Coronary artery (tissue), 2 donors: ENCODE results near the gene NACA.
"Not testable (repeated sequence)": the region's sequence is repeated elsewhere in the genome, so short reads cannot be mapped to it uniquely, and the experiment has no call there.

Experiments used
- DNase-seq: peaks from one replicate; pipeline ENCODE4 v3.0.0-alpha.2; 2017; ENCODE audit warnings: low spot score
- H3K27ac ChIP-seq, 2 donors: fragments of 200-600 bp; sonication (generic); one replicate each; pipeline ENCODE4 v1.5.1; 2016 to 2019
- H3K4me3 ChIP-seq: fragments of 200-600 bp; sonication (generic); 2 replicates; pipeline ENCODE4 v1.5.1; 2016; ENCODE audit warnings: mild to moderate bottlenecking, moderate library complexity
- TF ChIP-seq, protein P1 (sequence below): fragments of 200-600 bp; sonication (generic); IDR thresholded peaks from one replicate; pipeline ENCODE4 v1.5.1; 2019; ENCODE audit warnings: antibody characterized with exemption

NACA gene

DNA sequence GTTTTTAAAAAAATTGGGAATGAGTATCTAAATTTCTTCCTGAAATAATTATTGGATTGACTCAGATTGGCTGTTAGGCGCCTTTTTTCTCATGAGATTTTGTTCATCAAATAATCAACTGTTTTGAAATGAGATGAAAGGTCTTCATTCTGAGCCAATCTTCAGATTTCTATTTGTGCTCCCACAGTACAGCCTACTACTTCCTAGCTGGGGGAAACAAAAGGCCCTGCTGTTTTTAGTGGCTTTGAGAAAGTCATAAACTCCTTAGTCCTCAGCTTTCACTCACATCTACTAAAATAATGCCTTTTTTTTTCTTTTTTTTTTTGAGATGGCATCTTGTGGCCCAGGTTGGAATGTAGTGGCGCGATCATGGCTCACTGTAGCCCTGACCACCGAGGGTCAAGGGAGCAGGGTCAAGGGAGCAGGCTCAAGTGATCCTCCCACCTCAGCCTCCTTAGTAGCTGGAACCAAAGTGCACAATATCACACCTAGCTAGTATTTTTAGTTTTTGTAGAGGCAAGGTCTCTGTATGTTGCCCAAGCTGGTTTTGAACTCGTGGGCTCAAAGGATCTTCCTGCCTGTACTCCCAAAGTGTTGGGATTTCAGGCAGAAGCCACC lies 15.2 kb downstream of the NACA start:
- no peak for DNase-seq
- TF ChIP-seq, protein P1, sequence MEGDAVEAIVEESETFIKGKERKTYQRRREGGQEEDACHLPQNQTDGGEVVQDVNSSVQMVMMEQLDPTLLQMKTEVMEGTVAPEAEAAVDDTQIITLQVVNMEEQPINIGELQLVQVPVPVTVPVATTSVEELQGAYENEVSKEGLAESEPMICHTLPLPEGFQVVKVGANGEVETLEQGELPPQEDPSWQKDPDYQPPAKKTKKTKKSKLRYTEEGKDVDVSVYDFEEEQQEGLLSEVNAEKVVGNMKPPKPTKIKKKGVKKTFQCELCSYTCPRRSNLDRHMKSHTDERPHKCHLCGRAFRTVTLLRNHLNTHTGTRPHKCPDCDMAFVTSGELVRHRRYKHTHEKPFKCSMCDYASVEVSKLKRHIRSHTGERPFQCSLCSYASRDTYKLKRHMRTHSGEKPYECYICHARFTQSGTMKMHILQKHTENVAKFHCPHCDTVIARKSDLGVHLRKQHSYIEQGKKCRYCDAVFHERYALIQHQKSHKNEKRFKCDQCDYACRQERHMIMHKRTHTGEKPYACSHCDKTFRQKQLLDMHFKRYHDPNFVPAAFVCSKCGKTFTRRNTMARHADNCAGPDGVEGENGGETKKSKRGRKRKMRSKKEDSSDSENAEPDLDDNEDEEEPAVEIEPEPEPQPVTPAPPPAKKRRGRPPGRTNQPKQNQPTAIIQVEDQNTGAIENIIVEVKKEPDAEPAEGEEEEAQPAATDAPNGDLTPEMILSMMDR: no peak
- H3K27ac ChIP-seq: no peak overlapping the region
- H3K4me3 ChIP-seq: no peak overlapping the region

DNA sequence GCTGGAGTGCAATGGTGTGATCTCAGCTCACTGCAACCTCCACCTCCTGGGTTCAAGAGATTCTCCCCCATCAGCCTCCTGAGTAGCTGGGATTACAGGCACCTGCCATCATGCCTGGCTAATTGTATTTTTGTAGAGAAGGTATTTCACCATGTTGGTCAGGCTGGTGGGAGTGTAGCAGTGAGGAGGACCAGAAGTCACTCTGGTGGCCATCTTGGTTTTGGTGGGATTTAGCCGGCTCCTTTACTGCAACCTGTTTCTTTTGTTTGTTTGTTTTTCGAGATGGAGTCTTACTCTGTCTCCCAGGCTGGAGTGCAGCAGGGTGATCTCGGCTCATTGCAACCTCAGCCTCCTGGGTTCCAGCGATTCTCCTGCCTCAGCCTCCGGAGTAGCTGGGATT lies 20.6 kb downstream of the NACA start:
- not testable (repeated sequence) for H3K4me3 ChIP-seq, DNase-seq, H3K27ac ChIP-seq

DNA sequence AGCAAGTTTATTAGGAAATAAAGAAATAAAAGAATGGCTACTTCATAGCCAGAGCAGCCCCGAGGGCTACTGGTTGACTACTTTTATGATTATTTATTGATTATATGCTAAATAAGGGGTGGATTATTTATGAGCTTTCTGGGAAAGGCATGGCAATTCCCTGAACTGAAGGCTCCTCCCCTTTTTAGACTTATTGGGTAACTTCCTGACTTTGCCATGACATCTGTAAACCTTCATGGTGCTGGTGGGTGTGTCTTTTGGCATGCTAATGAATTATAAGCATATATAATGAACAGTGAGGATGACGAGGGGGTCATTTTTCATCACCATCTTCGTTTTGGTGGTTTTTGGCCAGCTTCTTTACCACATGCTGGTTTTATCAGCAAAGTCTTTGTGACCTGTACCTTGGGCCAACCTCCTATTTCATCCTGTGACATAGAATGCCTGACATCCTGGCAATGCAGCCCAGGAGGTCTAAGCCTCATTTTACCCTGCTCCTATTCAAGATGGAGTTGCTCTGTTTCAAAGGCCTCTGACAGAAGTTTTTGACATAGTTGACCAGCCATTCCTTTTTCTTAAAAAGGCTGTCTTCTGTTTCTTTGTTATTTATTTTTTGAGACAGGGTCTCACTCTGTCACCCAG lies 26.0 kb downstream of the NACA start:
- no peak for DNase-seq
- Histone ChIP-seq H3K27ac (no peak overlapping the region), H3K4me3 (no peak overlapping the region)
- TF ChIP-seq, protein P1: no peak

DNA sequence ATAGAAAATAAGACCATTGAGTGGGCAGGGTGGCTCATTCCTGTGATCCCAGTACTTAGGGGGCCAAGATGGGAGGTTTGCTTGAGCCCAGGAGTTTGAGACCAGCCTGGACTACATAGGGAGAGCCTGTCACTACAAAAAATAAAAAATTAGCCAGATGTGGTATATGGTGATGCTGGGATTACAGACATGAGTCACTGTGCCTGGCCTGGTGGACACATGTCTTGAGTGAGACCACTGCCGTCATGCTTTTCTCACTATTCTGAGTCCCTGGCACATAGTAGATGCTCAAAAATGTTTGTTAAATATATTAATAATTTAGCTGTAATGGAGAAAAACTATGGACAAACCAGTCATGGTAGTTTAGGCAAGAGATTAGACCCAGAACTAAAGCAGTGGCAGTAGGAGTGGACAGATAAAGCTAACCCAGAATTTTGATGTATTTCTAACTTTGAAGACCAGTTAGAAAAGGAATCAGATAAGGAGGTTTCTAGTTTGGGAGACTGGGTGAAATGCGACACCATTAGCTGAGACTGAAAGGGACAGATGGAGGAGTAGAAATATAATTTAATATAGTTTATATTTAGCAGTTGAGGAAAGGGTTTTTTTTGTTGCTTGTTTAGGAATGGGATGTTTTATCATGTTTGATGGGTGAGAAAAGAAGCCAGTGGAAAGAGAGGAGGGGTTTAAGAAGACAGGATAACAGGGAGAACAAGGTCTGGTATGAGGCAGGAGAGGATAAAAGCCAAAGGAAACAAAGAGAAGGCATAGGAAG lies 29.6 kb downstream of the NACA start:
- Histone ChIP-seq H3K27ac (no peak overlapping the region), H3K4me3 (no peak overlapping the region)
- TF ChIP-seq, protein P1: no peak
- DNase-seq: no peak

DNA sequence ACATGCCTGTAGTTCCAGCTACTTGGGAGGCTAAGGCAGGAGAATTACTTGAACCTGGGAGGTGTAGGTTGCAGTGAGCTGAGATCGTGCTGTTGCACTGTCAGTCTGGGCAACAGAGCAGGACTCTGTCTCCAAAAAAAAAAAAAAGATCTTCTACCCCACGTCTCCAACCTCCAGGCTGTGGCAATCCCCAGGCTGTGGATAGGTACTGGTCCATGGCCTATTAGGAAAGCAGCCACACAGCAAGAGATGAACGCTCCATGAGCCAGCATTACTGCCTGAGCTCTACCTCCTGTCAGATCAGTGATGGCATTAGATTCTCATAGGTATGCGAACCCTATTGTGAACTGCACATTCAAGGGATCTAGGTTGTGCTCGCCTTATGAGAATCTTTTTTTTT lies 30.9 kb downstream of the NACA start:
- DNase-seq: no peak

DNA sequence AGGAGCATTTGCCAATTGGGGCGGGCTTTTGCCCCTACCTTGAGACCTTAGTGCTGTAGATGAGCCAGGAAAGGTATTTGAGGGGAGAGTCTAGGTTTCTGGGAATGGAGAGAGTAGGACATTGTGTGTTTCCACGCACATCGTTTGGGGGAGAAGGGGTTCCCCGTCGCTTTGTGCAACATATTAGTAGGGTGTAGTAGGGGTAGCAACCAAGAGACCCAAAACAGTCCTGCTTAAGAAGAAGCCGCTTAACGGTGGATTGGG lies 36.3 kb downstream of the NACA start:
- Histone ChIP-seq H3K4me3 (peak overlapping the region; percentile 96), H3K27ac (peak overlapping the region; percentile 83 to 100)
- TF ChIP-seq, protein P1: no peak
- no peak for DNase-seq

More for the DNA sequence above, 30.9 kb downstream of the NACA start:
- H3K4me3 ChIP-seq: no peak overlapping the region
- TF ChIP-seq, protein P1: no peak
- H3K27ac ChIP-seq: no peak overlapping the region

DNA sequence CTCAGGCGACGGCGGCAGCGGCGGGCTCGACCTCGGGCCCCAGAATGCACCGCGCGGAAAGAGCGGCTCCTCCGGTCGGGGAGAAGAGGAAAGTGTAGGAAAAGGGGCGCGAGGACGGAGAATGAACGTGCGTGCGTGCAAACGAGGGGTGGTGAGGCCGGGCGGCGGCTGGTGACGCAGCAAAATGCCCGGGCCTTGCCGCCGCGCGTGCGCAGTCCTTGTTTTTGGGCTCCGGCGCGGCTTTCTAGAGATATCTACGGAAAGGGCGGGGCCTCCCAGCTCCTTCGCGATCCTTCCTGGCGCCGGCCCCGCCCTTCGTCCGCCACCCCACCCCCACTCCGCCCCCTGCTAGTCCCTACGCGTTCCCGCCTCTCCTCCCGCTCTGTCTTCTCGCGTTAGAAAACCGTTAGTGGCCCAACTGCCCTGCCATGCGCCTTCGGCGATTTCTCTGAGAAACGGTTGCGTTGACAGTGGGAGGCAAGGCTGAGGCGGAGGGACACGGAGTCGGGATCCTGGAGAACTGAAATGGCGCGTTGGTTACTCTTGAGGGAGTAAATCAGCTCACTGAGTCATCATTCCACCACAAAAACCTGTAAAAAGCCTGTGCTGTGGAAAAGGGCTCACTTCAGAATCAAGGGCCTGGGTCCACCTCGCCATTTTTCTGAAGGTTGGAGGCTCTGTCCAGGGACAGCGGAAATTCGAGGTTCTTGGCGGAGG lies 36.8 kb downstream of the NACA start, which contains the start of gene PTGES3:
Gene PTGES3 (minus strand): TSS at position 156 of the 717 bp plus-strand sequence. CDS start 285 bp downstream, outside the sequence.
- TF ChIP-seq, protein P1: no peak
- Histone ChIP-seq H3K27ac (peak within 1 kb of the TSS; percentile 98 to 100), H3K4me3 (peak within 1 kb of the TSS; percentile 96)
- DNase-seq: peak; percentile 98
